ENCODE measurements around the gene SMYD3. TPM values are rescaled to one million over a fixed set of nuclear protein-coding genes. Genes with fewer than 3 reads are reported as not detected.

SMYD3 gene
- polyA plus RNA-seq, 3 donors = 4.8 to 12.4 (median 7.1) TPM

DNA sequence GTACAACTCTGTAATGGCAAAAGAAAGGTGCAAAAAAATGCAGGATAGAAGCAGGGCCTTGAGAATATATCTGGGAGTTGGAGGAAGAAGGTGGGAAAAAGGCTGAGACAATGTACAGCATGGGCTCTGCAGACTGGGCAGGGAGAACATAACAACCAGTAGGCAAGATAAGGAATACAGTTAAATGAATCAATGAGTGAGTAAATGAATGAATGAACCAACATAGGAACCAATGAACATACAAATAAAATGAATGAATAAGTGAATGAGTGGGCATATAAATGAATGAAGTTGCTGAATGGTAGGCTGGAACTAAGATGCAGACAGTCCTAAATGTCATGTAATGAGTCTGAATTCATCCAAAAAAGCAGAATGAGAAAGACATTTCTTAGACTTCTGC, 370.6 kb downstream of the SMYD3 start:
- no peak overlapping the region for H3K27ac ChIP-seq (ENCODE audit: low read depth, low read length)

DNA sequence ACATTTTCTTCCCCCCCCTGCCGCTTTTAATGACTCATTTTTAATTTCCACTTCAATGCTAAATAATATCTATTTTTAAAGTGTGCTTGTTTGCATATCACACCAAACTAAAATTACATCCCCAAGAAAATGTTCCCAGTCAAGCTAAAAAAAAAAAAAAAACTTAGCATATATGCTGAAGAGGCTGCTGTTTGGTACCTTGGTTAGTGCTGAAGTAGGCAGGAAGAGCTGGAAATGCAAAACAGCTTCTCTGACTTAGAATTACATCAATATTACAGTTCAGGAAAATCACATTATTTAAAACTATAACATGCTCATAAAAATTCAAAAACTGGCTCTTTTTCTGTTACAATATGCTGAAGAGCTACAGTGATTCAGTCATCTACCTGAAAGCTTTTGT, 372.3 kb downstream of the SMYD3 start:
- no peak overlapping the region for H3K27ac ChIP-seq (ENCODE audit: low read depth, low read length)
- 94 to 97% (median 97%) methylated on average over 1 of the region's 1 CpG for WGBS, 3 donors

GRCh38 chr1:246131095-246131494, 376.0 kb downstream of the SMYD3 start:
- WGBS, 3 donors = 61 to 76% (median 68%) methylated on average over 1 of the region's 1 CpG

DNA sequence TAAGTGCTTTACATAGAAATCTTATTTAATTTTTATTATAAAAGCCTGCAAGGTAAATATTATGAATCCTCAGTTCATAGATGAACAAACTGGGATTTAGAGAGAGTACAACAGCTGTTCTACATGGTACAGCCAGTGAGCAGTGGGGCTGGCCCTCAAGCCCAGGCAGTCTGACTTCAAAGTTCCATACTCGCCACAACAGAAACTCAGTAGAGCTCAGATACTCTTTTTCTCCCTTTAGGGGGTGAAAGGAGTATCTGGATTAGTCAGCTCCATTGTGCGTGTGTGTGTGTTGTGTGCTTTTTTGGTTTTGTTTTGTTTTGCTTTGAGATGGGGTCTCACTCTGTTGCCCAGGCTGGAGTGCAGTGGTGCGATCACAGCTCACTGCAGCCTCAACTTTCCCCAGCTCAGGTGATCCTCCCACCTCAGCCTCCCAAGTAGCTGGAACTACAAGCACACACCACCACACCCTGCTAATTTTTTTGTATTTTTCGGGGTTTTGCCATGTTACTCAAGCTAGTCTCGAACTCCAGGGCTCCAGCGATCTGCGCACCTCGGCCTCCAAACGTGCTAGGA, 378.5 kb downstream of the SMYD3 start:
- WGBS, 3 donors = 95 to 98% (median 97%) methylated on average over 9 of the region's 9 CpGs
- H3K27ac ChIP-seq (ENCODE audit: low read depth, low read length) = no peak overlapping the region

More at GRCh38 chr1:246131095-246131494, 376.0 kb downstream of the SMYD3 start:
- H3K27ac ChIP-seq (ENCODE audit: low read depth, low read length) = no peak overlapping the region

- no peak overlapping the region for H3K27ac ChIP-seq (ENCODE audit: low read depth, low read length)
Observed at GRCh38 chr1:246126580-246126979, 380.5 kb downstream of the SMYD3 start.

GRCh38 chr1:246122071-246122470, 385.0 kb downstream of the SMYD3 start:
- no peak overlapping the region for H3K27ac ChIP-seq (ENCODE audit: low read depth, low read length)
- 83 to 96% (median 94%) methylated on average over 3 of the region's 3 CpGs for WGBS, 3 donors

DNA sequence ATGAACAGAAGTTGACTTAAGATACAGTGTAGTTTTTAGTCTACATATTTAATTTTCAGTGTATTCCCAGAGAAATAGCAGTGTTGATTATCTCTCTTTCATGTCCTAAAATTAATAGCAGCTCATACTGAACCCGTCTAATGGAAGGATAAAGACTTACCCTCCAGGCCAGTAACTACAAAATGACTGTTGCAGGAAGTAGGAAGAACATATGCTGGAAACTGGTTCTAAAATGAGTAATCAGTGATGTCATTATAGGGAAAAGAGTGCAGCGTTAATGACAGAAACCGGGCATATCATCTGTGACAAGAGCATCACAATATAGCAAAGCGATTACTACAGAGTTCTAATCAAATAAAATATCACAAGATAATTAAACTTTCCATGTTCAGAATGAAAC, 385.5 kb downstream of the SMYD3 start:
- H3K27ac ChIP-seq (ENCODE audit: low read depth, low read length) = no peak overlapping the region
- 82 to 91% (median 87%) methylated on average over 4 of the region's 4 CpGs for WGBS, 3 donors

DNA sequence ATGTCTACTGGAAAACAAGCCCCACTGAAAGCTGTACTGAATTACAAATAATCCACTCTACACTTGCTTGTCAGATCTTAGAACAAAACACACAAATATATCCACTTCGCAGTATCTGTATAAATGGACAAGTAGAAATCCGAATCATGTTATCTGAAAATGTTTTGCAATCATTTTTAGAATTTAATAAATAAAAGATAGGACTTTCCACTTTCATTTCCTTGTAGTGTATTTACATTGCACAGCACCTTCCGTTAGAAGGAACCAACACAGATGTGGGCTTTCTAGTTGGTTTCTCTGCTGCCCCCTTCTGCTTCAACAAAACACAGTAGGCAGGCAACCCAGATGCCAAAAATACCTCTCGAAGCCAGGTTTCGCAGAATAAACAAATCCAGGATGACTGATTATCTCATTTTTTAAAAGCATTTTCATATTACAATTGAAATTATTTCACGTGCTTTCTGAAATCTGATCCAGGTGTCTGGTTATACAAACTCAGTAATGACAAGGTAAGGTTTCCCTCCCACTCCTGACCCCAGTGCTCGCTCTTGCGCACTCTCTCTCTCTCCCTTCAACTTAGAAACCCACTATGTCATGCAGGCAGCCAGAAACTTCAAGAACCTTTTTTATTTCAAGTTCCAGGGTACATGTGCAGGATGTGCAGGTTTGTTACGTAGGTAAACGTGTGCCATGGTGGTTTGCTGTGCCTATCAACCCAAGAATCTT, 389.9 kb downstream of the SMYD3 start:
- no peak overlapping the region for H3K27ac ChIP-seq (ENCODE audit: low read depth, low read length)
- 32 to 39% (median 33%) methylated on average over 10 of the region's 10 CpGs for WGBS, 3 donors

- no peak overlapping the region for H3K27ac ChIP-seq (ENCODE audit: low read depth, low read length)
- WGBS, 3 donors = 71 to 86% (median 81%) methylated on average over 9 of the region's 9 CpGs
Observed at GRCh38 chr1:246114369-246114768, 392.7 kb downstream of the SMYD3 start.

- H3K27ac ChIP-seq (ENCODE audit: low read depth, low read length) = no peak overlapping the region
- WGBS, 3 donors = 53 to 60% (median 54%) methylated on average over 8 of the region's 8 CpGs
Observed at GRCh38 chr1:246113555-246114095, 393.5 kb downstream of the SMYD3 start.

GRCh38 chr1:246111570-246111969, 395.5 kb downstream of the SMYD3 start:
- H3K27ac ChIP-seq (ENCODE audit: low read depth, low read length) = no peak overlapping the region
- WGBS, 3 donors = 51 to 87% (median 66%) methylated on average over 3 of the region's 3 CpGs

DNA sequence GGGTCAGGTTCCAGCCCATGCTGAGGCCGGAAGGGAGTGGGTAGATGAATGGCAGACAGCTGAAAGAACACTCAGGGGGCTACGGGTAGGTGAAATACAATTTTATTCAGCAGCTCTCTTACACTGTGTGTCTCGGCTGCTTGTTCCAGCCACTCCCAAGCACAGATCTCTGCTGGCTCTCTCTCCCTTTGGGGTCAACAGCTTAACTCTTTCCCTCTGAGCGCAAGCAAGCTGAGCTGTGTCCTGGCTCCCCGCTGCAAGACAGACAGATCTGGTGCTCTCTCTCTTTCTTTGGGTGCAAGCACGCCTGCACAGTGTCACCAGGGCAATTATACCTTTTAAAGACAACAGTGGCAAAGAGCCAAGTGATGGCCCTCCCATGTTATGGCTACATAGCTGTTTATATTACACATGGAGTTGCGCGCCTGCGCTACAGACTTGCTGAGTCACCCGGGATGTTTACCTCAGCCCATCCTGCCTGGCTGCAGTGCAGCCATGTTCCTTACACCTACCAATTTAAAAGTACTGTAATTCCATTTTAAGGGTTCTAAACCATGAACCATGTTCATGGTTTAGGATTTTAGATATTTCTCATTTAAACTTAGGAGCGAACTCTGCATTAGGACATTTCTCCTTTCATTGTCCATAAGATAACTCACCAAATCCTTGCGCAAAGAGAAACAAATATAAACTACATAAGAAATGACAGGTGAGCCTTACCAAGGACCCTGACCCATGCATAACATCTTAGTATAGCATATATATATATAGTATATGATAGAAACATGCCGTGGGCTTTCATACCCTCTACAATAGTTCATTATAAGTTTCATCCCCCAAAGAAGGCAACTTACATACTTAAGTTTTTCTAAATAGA, 396.5 kb downstream of the SMYD3 start:
- 85 to 88% (median 86%) methylated on average over 13 of the region's 13 CpGs for WGBS, 3 donors
- no peak overlapping the region for H3K27ac ChIP-seq (ENCODE audit: low read depth, low read length)

GRCh38 chr1:246108278-246108925, 398.7 kb downstream of the SMYD3 start:
- H3K27ac ChIP-seq (ENCODE audit: low read depth, low read length) = no peak overlapping the region
- WGBS, 3 donors = 79 to 85% (median 83%) methylated on average over 6 of the region's 6 CpGs

GRCh38 chr1:246107516-246108277, 399.4 kb downstream of the SMYD3 start:
- no peak overlapping the region for H3K27ac ChIP-seq (ENCODE audit: low read depth, low read length)
- WGBS, 3 donors = 37 to 69% (median 60%) methylated on average over 4 of the region's 4 CpGs

- 55 to 85% (median 58%) methylated on average over 5 of the region's 5 CpGs for WGBS, 3 donors
- no peak overlapping the region for H3K27ac ChIP-seq (ENCODE audit: low read depth, low read length)
Observed at GRCh38 chr1:246106342-246106763, 400.7 kb downstream of the SMYD3 start.

- no peak overlapping the region for H3K27ac ChIP-seq (ENCODE audit: low read depth, low read length)
- WGBS, 3 donors = 71 to 90% (median 75%) methylated on average over 5 of the region's 5 CpGs
Observed at GRCh38 chr1:246104927-246105326, 402.2 kb downstream of the SMYD3 start.

DNA sequence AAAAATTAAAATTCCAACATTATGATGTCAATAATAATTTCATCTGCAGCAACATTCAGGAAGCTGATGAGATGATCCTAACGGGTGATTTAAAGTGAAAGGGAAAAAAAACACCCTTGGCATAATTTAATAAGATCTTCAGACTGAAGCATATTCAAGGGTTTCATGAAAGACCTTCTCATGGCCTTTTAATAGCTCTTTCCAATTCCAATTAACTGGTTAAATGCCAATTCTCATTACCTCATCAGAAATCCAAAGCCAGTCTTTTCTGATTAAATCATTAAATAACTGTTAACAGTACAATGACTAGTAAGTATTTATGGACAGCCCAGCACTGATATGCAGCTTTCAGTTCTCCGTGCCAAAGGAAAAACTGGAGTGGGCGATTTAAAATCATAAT, 407.5 kb downstream of the SMYD3 start:
- 57 to 82% (median 62%) methylated on average over 3 of the region's 3 CpGs for WGBS, 3 donors
- no peak overlapping the region for H3K27ac ChIP-seq (ENCODE audit: low read depth, low read length)

GRCh38 chr1:246096356-246096755, 410.7 kb downstream of the SMYD3 start:
- 88 to 97% (median 89%) methylated on average over 5 of the region's 5 CpGs for WGBS, 3 donors
- H3K27ac ChIP-seq (ENCODE audit: low read depth, low read length) = no peak overlapping the region

All from adipose tissue (tissue), 3 donors.